GM21447 (cell line): ENCODE results near the gene RHBDD1.

ENCODE experiments used
- ATAC-seq: cut with Tn5 transposase; IDR thresholded peaks from one replicate; pipeline ENCODE4 v1.9.1; 2021; ENCODE audit not compliant: unreplicated experiment

Gene RHBDD1

DNA sequence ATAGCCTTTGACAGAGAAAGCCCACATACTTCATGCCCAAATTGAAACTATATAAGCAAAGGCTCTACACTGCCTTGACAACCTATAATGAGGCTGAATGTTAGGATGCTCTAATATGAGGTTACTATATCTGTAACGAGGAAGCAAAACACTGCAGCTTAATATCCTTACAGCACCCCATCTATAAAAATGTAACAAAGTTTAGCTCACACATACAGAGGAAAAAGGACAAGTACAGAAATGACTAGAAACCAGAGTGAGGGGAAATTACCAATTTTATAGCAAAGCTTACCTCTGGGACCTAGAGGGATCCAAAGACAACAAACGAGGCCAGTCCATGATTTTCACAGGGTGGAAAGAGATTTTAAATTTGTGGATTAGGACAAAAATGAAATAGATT, 189.7 kb downstream of the RHBDD1 start:
- peak; percentile 87 for ATAC-seq

GRCh38 chr2:227029426-227030105, 193.7 kb downstream of the RHBDD1 start:
- ATAC-seq = no peak

DNA sequence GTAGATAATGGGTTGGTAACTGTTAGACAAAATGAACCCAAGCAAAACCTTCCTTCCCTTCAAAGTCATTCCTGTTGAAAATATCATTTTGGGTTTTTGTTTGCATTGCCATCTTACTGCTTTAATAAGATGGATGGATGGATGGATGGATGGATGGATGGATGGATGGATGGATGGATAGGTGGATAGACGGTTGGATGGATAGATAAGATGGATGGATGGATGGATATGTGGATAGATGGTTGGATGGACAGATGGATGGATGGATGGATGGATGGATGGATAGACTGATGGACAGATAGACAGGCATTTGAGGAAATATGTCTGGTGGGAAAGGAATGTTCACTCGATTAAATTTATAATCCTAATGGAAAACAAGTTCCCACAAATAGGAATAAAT, 194.9 kb downstream of the RHBDD1 start:
- no peak for ATAC-seq

DNA sequence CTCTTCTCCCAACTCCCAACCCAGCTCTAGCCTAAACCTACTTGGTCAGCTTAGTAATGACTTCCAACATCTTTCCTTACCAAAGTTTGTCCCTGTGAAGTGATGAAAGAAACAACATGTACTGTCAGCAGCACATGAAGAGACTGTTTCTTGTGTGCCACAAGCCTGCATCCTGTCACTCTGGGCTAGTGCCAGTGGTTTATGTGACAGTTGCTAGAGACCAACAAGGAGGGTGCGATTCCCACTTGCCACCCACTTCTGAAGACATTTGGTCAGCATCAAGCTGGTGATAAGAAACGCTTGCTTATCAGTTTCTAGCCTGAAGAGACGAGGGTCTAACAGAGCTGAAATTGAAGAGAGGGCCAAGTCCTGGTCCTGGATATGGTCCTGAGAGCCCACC, 195.5 kb downstream of the RHBDD1 start:
- no peak for ATAC-seq

GRCh38 chr2:227033471-227034148, 197.8 kb downstream of the RHBDD1 start:
- ATAC-seq = peak; percentile 80

GRCh38 chr2:227035711-227036367, 200.0 kb downstream of the RHBDD1 start:
- no peak for ATAC-seq

DNA sequence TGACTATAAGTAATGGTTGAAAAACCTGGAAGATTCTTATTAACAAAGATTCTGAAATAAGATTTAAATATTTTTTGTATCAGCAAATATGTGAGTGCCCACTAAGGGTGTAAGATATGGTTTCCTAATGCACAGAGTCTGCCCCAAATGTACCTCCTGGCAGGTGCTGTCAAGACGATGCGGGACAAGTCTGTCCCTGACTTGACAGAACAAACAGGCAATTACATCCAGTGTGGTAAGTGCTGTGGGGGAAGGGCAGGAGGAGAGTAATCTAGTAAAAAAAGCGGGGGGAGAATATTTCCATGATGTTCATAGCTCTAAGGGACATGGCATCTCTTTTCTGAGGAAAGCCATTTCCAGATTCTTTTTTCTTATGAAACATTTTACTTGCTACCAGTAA, 200.7 kb downstream of the RHBDD1 start:
- ATAC-seq = no peak

DNA sequence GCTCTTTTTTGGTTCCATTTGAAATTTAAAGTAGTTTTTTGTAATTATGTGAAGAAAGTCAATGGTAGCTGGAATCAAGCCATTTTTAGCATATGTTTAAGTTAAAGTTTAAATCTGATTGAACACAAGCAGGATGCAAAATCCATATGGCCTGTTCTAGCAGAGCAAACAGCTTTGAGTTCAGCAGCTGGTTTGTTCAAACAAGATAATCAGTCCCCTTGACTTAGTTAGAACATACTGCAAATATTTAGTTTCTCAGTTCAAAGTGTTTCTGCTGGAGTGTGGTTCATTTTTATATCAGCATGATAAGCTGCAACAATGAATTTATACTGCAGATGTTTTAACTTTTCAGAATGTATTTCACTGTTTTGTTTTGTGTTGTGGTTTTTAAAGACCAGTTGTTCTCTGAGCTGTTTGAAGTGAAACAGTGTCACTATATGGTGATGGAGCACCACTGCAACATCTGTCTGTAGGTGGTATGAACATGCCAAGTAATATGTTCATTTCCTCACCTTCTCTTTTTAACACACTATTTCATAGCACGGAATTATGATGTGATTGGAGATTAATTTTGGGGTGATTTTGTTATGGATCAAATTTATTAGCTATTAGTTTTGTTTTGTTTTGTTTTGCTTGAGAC, 202.8 kb downstream of the RHBDD1 start:
- ATAC-seq = no peak

GRCh38 chr2:227043981-227044380, 208.1 kb downstream of the RHBDD1 start:
- ATAC-seq = no peak
